Left ventricle myocardium inferior (tissue), 1 donor: ENCODE results near the gene PF4V1. TPM values are rescaled to one million over a fixed set of nuclear protein-coding genes. Genes with fewer than 3 reads are reported as not detected.
"Not testable (repeated sequence)": the region's sequence is repeated elsewhere in the genome, so short reads cannot be mapped to it uniquely, and the experiment has no call there.

ENCODE experiments used
- DNase-seq: peaks from one replicate; pipeline ENCODE4 v3.0.0-alpha.2; 2020
- H3K27ac ChIP-seq: fragments of 200-600 bp; replicated peaks from 2 replicates; pipeline ENCODE4 v1.8.0; 2021
- H3K27me3 ChIP-seq: fragments of 200-600 bp; 2 replicates; pipeline ENCODE4 v1.8.0; 2021; ENCODE audit warnings: low read depth
- H3K36me3 ChIP-seq: fragments of 200-600 bp; 2 replicates; pipeline ENCODE4 v1.8.0; 2021
- H3K4me1 ChIP-seq: fragments of 200-600 bp; 2 replicates; pipeline ENCODE4 v1.8.0; 2021
- H3K4me3 ChIP-seq: fragments of 200-600 bp; 2 replicates; pipeline ENCODE4 v1.8.0; 2021; ENCODE audit warnings: mild to moderate bottlenecking, moderate library complexity
- H3K9me3 ChIP-seq: fragments of 200-600 bp; replicated peaks from 2 replicates; pipeline ENCODE4 v1.8.0; 2021
- CTCF ChIP-seq: fragments of 200-600 bp; IDR thresholded peaks from 2 replicates; pipeline ENCODE4 v1.8.0; 2021; ENCODE audit warnings: antibody characterized with exemption, mild to moderate bottlenecking, borderline replicate concordance
- intact Hi-C: fragments of 100-400 bp; cut with micrococcal nuclease; formaldehyde crosslinking; loops from one replicate; pipeline ENCODE4 v1.11.0; 2022
- total RNA-seq: library from RNA; stranded (reverse); fragmentation: NEBNext Ultra II Directional; extraction: Animal tissue kit (Norgen Biotek cat#: 25700); gene quantifications from one replicate; pipeline ENCODE4 v1.2.1, GENCODE V29; 2021
- donor health status: DM: no; HTN: yes; CAD: no; lungs with severe emphysema.

The PF4V1 gene
- total RNA-seq, 1 donor from 2014 or later = not detected

GRCh38 chr4:73894001-73894400, 40.9 kb downstream of the PF4V1 start:
- intact Hi-C loops = no loop called here
- no peaks in the 10 kb centered on the region for H3K36me3 ChIP-seq
- DNase-seq = no peak
- no peak for TF ChIP-seq CTCF
- H3K9me3 ChIP-seq = no peaks in the 10 kb centered on the region
- no peaks in the 10 kb centered on the region for H3K4me1 ChIP-seq
- no peak overlapping the region for H3K27ac ChIP-seq
- no peak overlapping the region for H3K4me3 ChIP-seq
- H3K27me3 ChIP-seq = no peaks in the 10 kb centered on the region

GRCh38 chr4:73895201-73896175, 42.4 kb downstream of the PF4V1 start:
- H3K9me3 ChIP-seq = no peaks in the 10 kb centered on the region
- H3K4me3 ChIP-seq = no peak overlapping the region
- H3K36me3 ChIP-seq = no peaks in the 10 kb centered on the region
- intact Hi-C loops = no loop called here
- H3K27ac ChIP-seq = no peak overlapping the region
- H3K27me3 ChIP-seq = no peaks in the 10 kb centered on the region
- no peak for DNase-seq
- TF ChIP-seq CTCF = no peak
- no peaks in the 10 kb centered on the region for H3K4me1 ChIP-seq

GRCh38 chr4:73896416-73896815, 43.3 kb downstream of the PF4V1 start:
- no peaks in the 10 kb centered on the region for H3K9me3 ChIP-seq
- intact Hi-C loops = no loop called here
- H3K4me3 ChIP-seq = no peak overlapping the region
- no peaks in the 10 kb centered on the region for H3K27me3 ChIP-seq
- peak overlapping the region; percentile 22 for H3K27ac ChIP-seq
- no peaks in the 10 kb centered on the region for H3K36me3 ChIP-seq
- TF ChIP-seq CTCF = no peak
- no peak for DNase-seq
- no peaks in the 10 kb centered on the region for H3K4me1 ChIP-seq

- intact Hi-C loops = no loop called here
- no peak overlapping the region for H3K4me3 ChIP-seq
- no peak for TF ChIP-seq CTCF
- no peaks in the 10 kb centered on the region for H3K27me3 ChIP-seq
- no peak for DNase-seq
- no peaks in the 10 kb centered on the region for H3K4me1 ChIP-seq
- H3K36me3 ChIP-seq = no peaks in the 10 kb centered on the region
- H3K27ac ChIP-seq = peak overlapping the region; percentile 22
- H3K9me3 ChIP-seq = no peaks in the 10 kb centered on the region
Observed at GRCh38 chr4:73897380-73898136, 44.5 kb downstream of the PF4V1 start.

- H3K4me1 ChIP-seq, H3K36me3 ChIP-seq, H3K9me3 ChIP-seq, H3K27me3 ChIP-seq, H3K27ac ChIP-seq, H3K4me3 ChIP-seq, DNase-seq, intact Hi-C loops: not testable (repeated sequence)
Observed at GRCh38 chr4:73899338-73899737, 46.2 kb downstream of the PF4V1 start.
